Thymus (tissue), 11 donors: ENCODE measurements around the gene LHFPL2. TPM values are rescaled to one million over a fixed set of nuclear protein-coding genes. Genes with fewer than 3 reads are reported as not detected.

Experiments
- DNase-seq, 9 donors: peaks; one replicate each; pipeline ENCODE4 v3.0.0-alpha.2; 2013; ENCODE audit warnings: low spot score in 9 of 9, low read depth in 6 of 9, missing footprints in 1 of 9
- H3K27ac ChIP-seq, 2 donors: one replicate each; pipeline ENCODE4 v1.5.1; 2013; ENCODE audit warnings: control low read depth in 1 of 2, low read depth in 1 of 2, low read length in 1 of 2, mild to moderate bottlenecking in 1 of 2, moderate library complexity in 1 of 2
- H3K27me3 ChIP-seq, 2 donors: one replicate each; pipeline ENCODE4 v1.5.1; 2013; ENCODE audit warnings: low read length in 1 of 2; ENCODE audit not compliant: control insufficient read depth in 2 of 2, insufficient read depth in 1 of 2
- H3K36me3 ChIP-seq, 2 donors: one replicate each; pipeline ENCODE4 v1.5.1; 2013; ENCODE audit warnings: low read length in 1 of 2, mild to moderate bottlenecking in 1 of 2, moderate library complexity in 1 of 2; ENCODE audit not compliant: control insufficient read depth in 2 of 2, insufficient read depth in 2 of 2
- H3K4me1 ChIP-seq, 2 donors: one replicate each; pipeline ENCODE4 v1.5.1; 2013; ENCODE audit warnings: low read length in 2 of 2; ENCODE audit not compliant: control insufficient read depth in 2 of 2, insufficient read depth in 2 of 2
- H3K4me3 ChIP-seq, 2 donors: one replicate each; pipeline ENCODE4 v1.5.1; 2013; ENCODE audit warnings: low read length in 2 of 2, control low read depth in 1 of 2, mild to moderate bottlenecking in 1 of 2
- H3K9me3 ChIP-seq, 2 donors: one replicate each; pipeline ENCODE4 v1.5.1; 2013; ENCODE audit warnings: low read length in 1 of 2, mild to moderate bottlenecking in 1 of 2; ENCODE audit not compliant: control insufficient read depth in 2 of 2, insufficient read depth in 1 of 2
- WGBS: extraction: QIAGEN DNeasy Blood & Tissue Kit; methylation state at CpG from one replicate; pipeline ENCODE4 v1.1.7; 2013; 5-methylcytosine and 5-hydroxymethylcytosine counted together
- polyA plus RNA-seq: library from polyadenylated mRNA; stranded (reverse); fragments of 200-250 nt; gene quantifications from one replicate; pipeline ENCODE4 v1.2.3, GENCODE V29; 2013
- total RNA-seq: library from RNA; stranded (reverse); fragments of 120-200 nt; gene quantifications from one replicate; pipeline ENCODE4 v1.2.4, GENCODE V29; 2013
- donor health status: healthy.

The LHFPL2 gene
- total and polyA plus RNA-seq, 2 donors = 9.1 to 21.4 TPM

- H3K9me3 ChIP-seq = no peaks in the 10 kb centered on the region
- WGBS = 98% methylated on average over 6 of the region's 6 CpGs
- no peak overlapping the region for H3K4me3 ChIP-seq
- peaks cover 0 to 9% of the 10 kb centered on the region in 2 donors for H3K4me1 ChIP-seq
- H3K27me3 ChIP-seq = no peaks in the 10 kb centered on the region
- no peak overlapping the region for H3K27ac ChIP-seq
- H3K36me3 ChIP-seq = no peaks in the 10 kb centered on the region
- DNase-seq = no peak
These were observed 88.3 kb downstream of the LHFPL2 start for GRCh38 chr5:78560000-78560855.

GRCh38 chr5:78557601-78558000 lies 91.0 kb downstream of the LHFPL2 start:
- no peak overlapping the region for H3K27ac ChIP-seq
- H3K4me1 ChIP-seq = peaks cover 0 to 9% of the 10 kb centered on the region in 2 donors
- no peak overlapping the region for H3K4me3 ChIP-seq
- WGBS = 97% methylated on average over 5 of the region's 5 CpGs
- no peaks in the 10 kb centered on the region for H3K9me3 ChIP-seq
- no peaks in the 10 kb centered on the region for H3K36me3 ChIP-seq
- DNase-seq = no peak
- H3K27me3 ChIP-seq = no peaks in the 10 kb centered on the region

- 53% methylated on average over 1 of the region's 1 CpG for WGBS
- Histone ChIP-seq H3K4me3 (no peak overlapping the region), H3K4me1 (peaks cover 0 to 5% of the 10 kb centered on the region in 2 donors), H3K27ac (no peak overlapping the region), H3K36me3 (no peaks in the 10 kb centered on the region), H3K27me3 (no peaks in the 10 kb centered on the region), H3K9me3 (no peaks in the 10 kb centered on the region)
- peak in 1 of 9 donors; percentile 46 for DNase-seq
These were observed 92.7 kb downstream of the LHFPL2 start for GRCh38 chr5:78555870-78556269.

- WGBS = 95% methylated on average over 3 of the region's 3 CpGs
These were observed 93.9 kb downstream of the LHFPL2 start for GRCh38 chr5:78554670-78555069.

GRCh38 chr5:78553580-78554353 lies 94.8 kb downstream of the LHFPL2 start:
- Histone ChIP-seq H3K27ac (no peak overlapping the region), H3K4me3 (no peak overlapping the region), H3K4me1 (peaks cover 0 to 10% of the 10 kb centered on the region in 2 donors), H3K9me3 (no peaks in the 10 kb centered on the region), H3K36me3 (peaks cover 0 to 4% of the 10 kb centered on the region in 2 donors), H3K27me3 (no peaks in the 10 kb centered on the region)
- 90% methylated on average over 14 of the region's 14 CpGs for WGBS
- no peak for DNase-seq

More at GRCh38 chr5:78554670-78555069, 93.9 kb downstream of the LHFPL2 start:
- H3K36me3 ChIP-seq = no peaks in the 10 kb centered on the region
- H3K27me3 ChIP-seq = no peaks in the 10 kb centered on the region
- H3K9me3 ChIP-seq = no peaks in the 10 kb centered on the region
- peaks cover 0 to 5% of the 10 kb centered on the region in 2 donors for H3K4me1 ChIP-seq
- DNase-seq = no peak
- H3K4me3 ChIP-seq = no peak overlapping the region
- no peak overlapping the region for H3K27ac ChIP-seq

GRCh38 chr5:78552729-78553342 lies 95.7 kb downstream of the LHFPL2 start:
- H3K27ac ChIP-seq = no peak overlapping the region

GRCh38 chr5:78550891-78551290 lies 97.7 kb downstream of the LHFPL2 start:
- H3K27me3 ChIP-seq = no peaks in the 10 kb centered on the region
- H3K9me3 ChIP-seq = no peaks in the 10 kb centered on the region
- H3K4me1 ChIP-seq = peaks cover 0 to 21% of the 10 kb centered on the region in 2 donors
- DNase-seq = no peak
- H3K4me3 ChIP-seq = no peak overlapping the region
- H3K27ac ChIP-seq = no peak overlapping the region
- peaks cover 0 to 4% of the 10 kb centered on the region in 2 donors for H3K36me3 ChIP-seq
- 92% methylated on average over 2 of the region's 2 CpGs for WGBS

More at GRCh38 chr5:78552729-78553342, 95.7 kb downstream of the LHFPL2 start:
- Histone ChIP-seq H3K36me3 (peaks cover 0 to 4% of the 10 kb centered on the region in 2 donors), H3K9me3 (no peaks in the 10 kb centered on the region), H3K4me3 (no peak overlapping the region), H3K27me3 (no peaks in the 10 kb centered on the region), H3K4me1 (peaks cover 0 to 15% of the 10 kb centered on the region in 2 donors)
- 71% methylated on average over 12 of the region's 12 CpGs for whole genome bisulfite sequencing
- DNase-seq = no peak

- Histone ChIP-seq H3K4me3 (no peak overlapping the region), H3K4me1 (peaks cover 0 to 18% of the 10 kb centered on the region in 2 donors), H3K9me3 (no peaks in the 10 kb centered on the region), H3K27me3 (no peaks in the 10 kb centered on the region), H3K27ac (peak overlapping the region; percentile 42 to 44), H3K36me3 (peaks cover 0 to 4% of the 10 kb centered on the region in 2 donors)
- WGBS = 59% methylated on average over 5 of the region's 5 CpGs
- peak in 1 of 9 donors; percentile 35 for DNase-seq
These were observed 99.5 kb downstream of the LHFPL2 start for GRCh38 chr5:78549043-78549442.
